Sigmoid colon (tissue), 4 donors: ENCODE measurements around the gene NFIB.

ENCODE experiments used
- CTCF ChIP-seq, 4 experiments: fragments of 450-650 bp in 3 of 4; fragments of 200-600 bp in 1 of 4; IDR thresholded peaks; one replicate each; pipeline ENCODE4 v1.5.1; 2016 to 2019; ENCODE audit warnings: antibody characterized with exemption in 4 of 4, mild to moderate bottlenecking in 3 of 4, moderate library complexity in 2 of 4
- POLR2A ChIP-seq, 2 donors: fragments of 450-650 bp; IDR thresholded peaks; one replicate each; pipeline ENCODE4 v1.6.1; 2016; ENCODE audit warnings: antibody characterized with exemption in 2 of 2, mild to moderate bottlenecking in 2 of 2, moderate library complexity in 2 of 2
- POLR2AphosphoS5 ChIP-seq, 4 donors: sonication (generic); formaldehyde crosslinking; IDR thresholded peaks; one replicate each; pipeline ENCODE4 v1.6.1; 2017; ENCODE audit warnings: antibody characterized with exemption in 4 of 4

GRCh38 chr9:14344941-14345353 is 31.0 kb upstream of the NFIB start:
- no peak for TF ChIP-seq CTCF (IDR thresholded peaks at IDR 0.05)
- TF ChIP-seq POLR2A (IDR thresholded peaks at IDR 0.05) = no peak
- no peak for TF ChIP-seq POLR2AphosphoS5 (IDR thresholded peaks at IDR 0.05)
